Activated naive CD8-positive, alpha-beta T cell treated with anti-CD3 and anti-CD28 coated beads for 36 hours (primary cell): Measurements from ENCODE around the gene ZNF592. TPM values are rescaled to one million over a fixed set of nuclear protein-coding genes. Genes with fewer than 3 reads are reported as not detected.

ENCODE experiments used
- DNase-seq: peaks from one replicate; pipeline ENCODE4 v3.0.0; 2021
- H3K27ac Mint-ChIP-seq: one replicate; pipeline ENCODE4 v1.8.0; 2022; ENCODE audit warnings: mild to moderate bottlenecking, moderate library complexity, mixed read lengths
- H3K27me3 Mint-ChIP-seq: one replicate; pipeline ENCODE4 v1.8.0; 2022; ENCODE audit warnings: mild to moderate bottlenecking, mixed read lengths
- H3K36me3 Mint-ChIP-seq: one replicate; pipeline ENCODE4 v1.8.0; 2021; ENCODE audit warnings: mild to moderate bottlenecking, mixed read lengths
- H3K4me1 Mint-ChIP-seq: one replicate; pipeline ENCODE4 v1.8.0; 2021; ENCODE audit warnings: mixed read lengths
- H3K4me3 Mint-ChIP-seq: one replicate; pipeline ENCODE4 v1.8.0; 2022; ENCODE audit warnings: mild to moderate bottlenecking, moderate library complexity, mixed read lengths
- H3K9me3 Mint-ChIP-seq: one replicate; pipeline ENCODE4 v1.8.0; 2022; ENCODE audit warnings: mixed read lengths
- total RNA-seq, 2 experiments: library from RNA; stranded (reverse); gene quantifications; one replicate each; pipeline ENCODE4 v1.2.3, GENCODE V29; 2021

ZNF592 gene
- total RNA-seq, 2 experiments from 2014 or later, result 24.5 to 26.5 TPM

DNA sequence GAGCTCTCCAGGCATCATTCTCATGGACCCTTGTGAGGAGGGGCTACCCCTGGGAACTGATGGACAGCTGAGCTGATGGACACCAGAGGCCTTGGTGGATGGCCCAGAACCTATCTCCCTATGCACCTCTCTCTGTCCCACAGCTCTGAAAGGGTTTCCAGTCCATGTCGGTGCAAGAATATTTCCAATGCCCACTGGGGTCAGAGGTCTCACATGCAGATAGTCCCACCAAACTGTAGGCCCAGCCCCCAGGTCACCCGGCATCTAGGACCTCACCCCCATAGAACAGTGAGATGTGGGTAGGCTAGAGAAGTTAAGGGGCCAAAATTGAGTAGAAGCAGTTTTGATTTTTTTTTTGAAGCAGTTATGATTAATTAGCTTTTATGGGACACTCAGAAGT, 71.4 kb downstream of the ZNF592 start:
- no peaks in the 10 kb centered on the region for H3K36me3 Mint-ChIP-seq
- DNase-seq, result no peak
- peaks cover 7% of the 10 kb centered on the region for H3K4me1 Mint-ChIP-seq
- H3K27me3 Mint-ChIP-seq, result peaks cover 14% of the 10 kb centered on the region
- no peak overlapping the region for H3K4me3 Mint-ChIP-seq
- no peak overlapping the region for H3K27ac Mint-ChIP-seq
- no peaks in the 10 kb centered on the region for H3K9me3 Mint-ChIP-seq

DNA sequence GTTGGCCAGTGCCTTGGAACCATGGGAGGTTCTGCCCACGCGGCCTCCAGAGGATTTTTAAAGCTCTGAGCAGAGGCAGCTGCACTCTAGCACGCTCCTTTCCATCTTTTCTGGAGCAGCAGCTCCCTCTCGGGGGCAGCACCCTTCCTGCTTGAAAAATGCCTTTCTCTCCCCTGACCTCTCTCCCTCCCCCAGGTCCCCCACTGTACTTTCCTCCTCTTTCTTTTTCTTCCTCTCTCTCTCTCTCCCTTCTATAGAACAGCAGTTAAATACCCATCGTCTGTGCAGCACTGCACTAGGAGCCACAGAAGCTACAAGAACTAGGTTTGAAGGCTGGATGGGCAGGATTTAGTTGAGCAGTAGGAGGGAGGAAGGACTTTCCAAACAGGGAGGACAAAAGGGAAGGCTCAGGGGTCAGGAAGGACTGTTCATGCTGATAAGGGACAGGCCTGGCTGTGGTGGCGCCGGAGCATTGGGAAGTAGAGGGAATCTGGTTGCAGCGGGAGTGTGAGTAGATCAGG, 73.2 kb downstream of the ZNF592 start:
- Mint-ChIP-seq H3K4me1 (peaks cover 5% of the 10 kb centered on the region), H3K9me3 (no peaks in the 10 kb centered on the region), H3K27ac (no peak overlapping the region), H3K36me3 (no peaks in the 10 kb centered on the region), H3K27me3 (peaks cover 6% of the 10 kb centered on the region), H3K4me3 (no peak overlapping the region)
- no peak for DNase-seq

DNA sequence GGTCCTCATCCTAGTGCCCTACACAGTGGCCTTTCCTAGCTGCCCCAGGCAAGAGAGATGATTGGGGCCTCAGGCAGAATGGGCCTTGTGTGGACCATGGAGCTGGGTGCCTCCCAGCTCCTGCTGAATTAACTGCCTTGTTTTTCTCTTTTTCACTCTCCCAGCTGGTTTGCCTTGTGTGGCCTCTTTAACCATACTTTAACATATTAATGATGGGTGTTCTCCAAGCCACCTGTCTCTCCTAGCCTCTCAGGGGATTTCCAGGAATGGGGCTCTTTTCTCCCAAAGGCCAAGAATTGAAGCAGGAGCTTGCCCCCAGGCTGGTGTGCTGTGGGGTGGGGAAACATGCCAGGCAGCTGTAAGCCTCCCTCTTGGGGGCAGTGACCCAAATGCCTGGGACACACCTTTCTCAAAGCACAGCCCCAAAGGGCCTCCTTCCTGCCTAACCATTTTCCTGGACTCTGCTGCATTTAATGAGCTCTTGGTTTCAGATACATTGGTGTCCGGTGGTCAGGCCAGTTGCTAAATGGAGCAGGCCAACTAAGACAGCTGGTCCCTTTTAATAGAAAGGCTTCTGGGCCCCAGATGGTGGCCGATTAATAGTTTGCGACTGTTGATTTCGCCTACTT, 74.4 kb downstream of the ZNF592 start:
- Mint-ChIP-seq H3K9me3 (no peaks in the 10 kb centered on the region), H3K4me3 (no peak overlapping the region), H3K27me3 (peaks cover 4% of the 10 kb centered on the region), H3K27ac (no peak overlapping the region), H3K36me3 (no peaks in the 10 kb centered on the region), H3K4me1 (peaks cover 5% of the 10 kb centered on the region)
- no peak for DNase-seq

DNA sequence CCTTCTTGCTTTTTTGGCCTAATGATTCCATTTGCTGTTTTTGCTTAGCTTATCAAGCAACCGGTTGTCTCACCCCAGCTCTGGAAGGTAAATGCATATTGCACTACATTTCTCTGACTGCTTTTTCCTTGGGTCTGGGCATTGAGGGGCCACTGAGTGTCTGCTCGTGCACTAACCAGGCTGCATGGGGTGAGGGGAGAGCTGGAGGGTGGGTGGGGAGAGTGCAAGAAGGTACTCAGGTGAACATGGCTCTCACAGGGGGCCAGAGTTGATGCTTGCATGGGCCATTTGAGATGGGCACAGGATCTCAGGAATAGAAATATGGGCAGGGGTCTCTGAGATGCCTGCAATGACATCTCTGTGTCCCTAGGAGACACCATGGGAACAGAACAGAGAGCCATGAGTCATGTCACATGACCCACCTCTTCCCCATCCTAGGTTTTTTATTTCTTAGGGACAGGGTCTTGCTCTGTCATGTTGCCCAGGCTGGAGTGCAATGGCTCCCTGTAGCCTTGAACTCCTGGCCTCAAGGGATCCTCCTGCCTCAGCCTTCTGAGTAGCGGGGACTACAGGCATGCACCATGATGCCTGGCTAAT, 75.0 kb downstream of the ZNF592 start:
- Mint-ChIP-seq H3K4me3 (no peak overlapping the region), H3K9me3 (no peaks in the 10 kb centered on the region), H3K36me3 (no peaks in the 10 kb centered on the region), H3K4me1 (no peaks in the 10 kb centered on the region), H3K27me3 (no peaks in the 10 kb centered on the region), H3K27ac (no peak overlapping the region)
- no peak for DNase-seq

DNA sequence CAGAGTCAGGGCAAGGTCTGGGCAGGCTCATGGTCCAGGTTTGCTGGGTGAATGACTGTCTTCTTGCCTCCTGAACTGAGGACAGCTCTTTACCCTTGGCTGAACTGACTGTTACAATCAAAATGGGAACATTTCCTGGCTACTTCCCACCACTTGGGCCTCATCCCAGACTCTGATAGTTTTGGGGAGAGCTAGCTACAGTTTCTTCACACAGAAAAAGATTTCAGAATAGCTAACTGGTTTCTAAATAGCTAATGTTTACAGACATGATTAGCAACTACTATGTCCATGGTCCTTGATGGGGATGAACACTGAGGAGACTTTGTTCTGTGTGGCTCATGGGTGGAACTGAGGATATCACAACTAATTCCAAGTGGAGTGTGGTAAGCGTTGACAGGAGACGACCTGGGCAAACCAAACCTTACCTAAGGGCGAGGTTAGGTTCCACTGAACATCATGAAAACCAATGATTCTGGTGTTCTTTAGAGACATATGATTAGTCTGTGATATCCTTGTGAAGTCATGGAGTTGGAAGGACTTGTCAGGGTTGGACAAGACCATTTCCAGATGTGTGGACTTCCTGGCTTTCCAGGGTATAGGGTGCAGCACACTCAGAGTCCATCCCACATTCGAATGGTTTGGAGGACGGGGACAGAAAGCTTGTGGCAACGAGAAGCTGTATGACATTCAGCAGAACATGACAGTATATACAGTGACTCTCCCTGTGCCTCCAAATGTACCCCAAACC, 76.0 kb downstream of the ZNF592 start:
- H3K36me3 Mint-ChIP-seq, result no peaks in the 10 kb centered on the region
- no peak overlapping the region for H3K27ac Mint-ChIP-seq
- no peak overlapping the region for H3K4me3 Mint-ChIP-seq
- no peaks in the 10 kb centered on the region for H3K27me3 Mint-ChIP-seq
- no peaks in the 10 kb centered on the region for H3K9me3 Mint-ChIP-seq
- no peaks in the 10 kb centered on the region for H3K4me1 Mint-ChIP-seq
- DNase-seq, result no peak

DNA sequence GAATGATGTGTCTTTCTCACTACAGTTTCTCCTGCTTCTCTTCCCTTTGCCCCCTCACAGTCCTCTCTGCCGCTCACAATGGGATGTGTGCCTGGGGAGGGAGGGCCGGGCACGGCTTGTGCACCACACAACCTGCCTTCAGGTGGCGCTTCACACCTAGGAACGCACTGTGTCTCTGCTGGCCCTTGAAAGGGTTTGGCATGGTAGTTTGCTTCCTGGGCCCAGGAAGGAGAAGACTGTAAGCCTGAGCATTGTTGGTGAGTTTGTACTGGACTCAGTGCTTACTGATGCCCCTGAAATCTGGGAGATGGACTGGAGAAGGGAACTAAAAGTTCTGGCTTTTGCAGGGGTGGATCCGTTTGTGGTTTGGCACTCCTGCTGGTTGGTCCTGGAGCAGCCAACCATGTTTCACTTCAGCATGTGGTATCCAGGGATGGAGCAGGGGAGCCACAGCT, 78.0 kb downstream of the ZNF592 start:
- no peak for DNase-seq
- H3K36me3 Mint-ChIP-seq, result no peaks in the 10 kb centered on the region
- H3K9me3 Mint-ChIP-seq, result no peaks in the 10 kb centered on the region
- no peaks in the 10 kb centered on the region for H3K4me1 Mint-ChIP-seq
- no peak overlapping the region for H3K27ac Mint-ChIP-seq
- H3K27me3 Mint-ChIP-seq, result no peaks in the 10 kb centered on the region
- H3K4me3 Mint-ChIP-seq, result no peak overlapping the region

DNA sequence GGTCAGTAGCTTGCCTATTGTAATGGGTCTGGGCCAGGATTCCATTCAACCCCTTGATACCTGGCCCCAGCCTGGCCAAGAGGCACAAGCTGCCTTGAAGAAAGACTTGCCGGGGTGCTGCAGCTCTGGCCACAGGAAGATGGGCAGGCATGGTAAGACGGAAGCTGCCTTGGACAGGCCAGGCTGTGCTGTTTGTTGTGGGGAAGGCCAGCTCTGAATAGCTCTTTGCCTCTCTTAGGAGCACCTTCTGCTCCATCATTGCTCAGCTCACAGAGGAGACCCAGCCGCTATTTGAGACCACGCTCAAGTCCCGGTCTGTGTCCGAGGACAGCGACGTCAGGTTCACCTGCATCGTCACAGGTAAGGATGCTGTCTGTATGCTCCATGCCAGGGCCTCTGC, 78.9 kb downstream of the ZNF592 start:
- Mint-ChIP-seq H3K4me1 (no peaks in the 10 kb centered on the region), H3K27me3 (no peaks in the 10 kb centered on the region), H3K4me3 (no peak overlapping the region), H3K9me3 (no peaks in the 10 kb centered on the region), H3K36me3 (no peaks in the 10 kb centered on the region), H3K27ac (no peak overlapping the region)
- no peak for DNase-seq

DNA sequence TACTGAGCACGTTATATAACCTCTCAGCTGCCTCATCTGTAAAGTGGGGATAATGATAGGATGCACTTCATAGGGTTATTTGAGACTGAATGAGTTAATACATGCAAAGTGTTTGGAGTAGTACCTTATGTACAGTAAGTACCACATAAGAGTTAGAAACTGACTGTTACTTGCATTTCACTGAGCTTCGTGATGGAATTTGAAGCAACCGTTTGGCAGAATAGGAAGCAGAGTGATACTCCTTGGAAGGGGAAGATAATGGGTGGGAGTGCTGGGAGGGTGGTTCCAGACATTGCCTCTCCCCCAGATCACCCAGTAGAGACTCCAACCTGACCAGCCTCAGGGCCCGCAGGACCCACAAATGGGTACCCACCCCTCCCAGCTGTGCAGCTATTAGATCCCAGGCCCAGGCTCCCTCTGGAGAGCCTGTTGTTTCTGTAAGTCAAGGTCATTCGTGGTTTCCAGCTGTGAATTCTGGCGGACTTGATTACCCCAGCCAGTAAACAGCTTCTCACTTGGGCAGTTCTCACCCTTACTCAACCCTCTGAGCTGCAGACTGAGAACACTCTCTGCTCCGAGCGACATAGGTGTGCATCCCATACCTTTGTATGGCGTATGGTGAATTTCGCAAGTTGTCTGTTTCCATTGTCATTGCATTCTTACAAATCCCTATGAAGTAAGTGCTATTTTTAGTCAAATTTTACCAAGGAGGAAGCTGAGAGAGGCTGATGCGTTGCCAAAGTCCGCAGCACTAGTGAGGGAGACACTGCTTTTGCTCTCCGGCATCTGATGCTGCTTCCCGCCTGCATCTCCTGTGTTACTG, 79.9 kb downstream of the ZNF592 start:
- H3K27ac Mint-ChIP-seq, result no peak overlapping the region
- H3K27me3 Mint-ChIP-seq, result no peaks in the 10 kb centered on the region
- no peaks in the 10 kb centered on the region for H3K9me3 Mint-ChIP-seq

DNA sequence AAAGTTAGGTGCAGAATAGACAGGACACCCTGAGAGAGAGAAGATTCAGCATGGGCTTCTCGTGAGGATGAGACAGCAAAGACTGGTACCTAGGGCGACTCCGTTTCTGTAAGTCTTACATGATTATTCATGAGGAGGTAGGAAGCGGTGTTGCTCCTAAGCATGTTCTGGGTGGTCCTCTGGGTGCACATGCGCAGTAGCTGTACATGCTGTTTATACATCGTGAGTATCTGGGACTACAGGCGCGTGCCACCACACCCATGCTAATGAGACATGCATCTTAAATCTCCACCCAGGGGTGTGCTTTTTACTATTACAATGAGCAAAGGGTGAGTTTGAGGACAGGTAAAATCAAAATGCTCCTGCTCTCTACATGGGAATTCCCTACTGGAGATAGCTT, 81.0 kb downstream of the ZNF592 start:
- H3K4me1 Mint-ChIP-seq, result no peaks in the 10 kb centered on the region
- no peaks in the 10 kb centered on the region for H3K27me3 Mint-ChIP-seq
- no peaks in the 10 kb centered on the region for H3K36me3 Mint-ChIP-seq
- DNase-seq, result no peak
- no peaks in the 10 kb centered on the region for H3K9me3 Mint-ChIP-seq
- H3K27ac Mint-ChIP-seq, result no peak overlapping the region
- no peak overlapping the region for H3K4me3 Mint-ChIP-seq

More for the DNA sequence above, 79.9 kb downstream of the ZNF592 start:
- H3K36me3 Mint-ChIP-seq, result no peaks in the 10 kb centered on the region
- no peaks in the 10 kb centered on the region for H3K4me1 Mint-ChIP-seq
- no peak overlapping the region for H3K4me3 Mint-ChIP-seq
- no peak for DNase-seq

DNA sequence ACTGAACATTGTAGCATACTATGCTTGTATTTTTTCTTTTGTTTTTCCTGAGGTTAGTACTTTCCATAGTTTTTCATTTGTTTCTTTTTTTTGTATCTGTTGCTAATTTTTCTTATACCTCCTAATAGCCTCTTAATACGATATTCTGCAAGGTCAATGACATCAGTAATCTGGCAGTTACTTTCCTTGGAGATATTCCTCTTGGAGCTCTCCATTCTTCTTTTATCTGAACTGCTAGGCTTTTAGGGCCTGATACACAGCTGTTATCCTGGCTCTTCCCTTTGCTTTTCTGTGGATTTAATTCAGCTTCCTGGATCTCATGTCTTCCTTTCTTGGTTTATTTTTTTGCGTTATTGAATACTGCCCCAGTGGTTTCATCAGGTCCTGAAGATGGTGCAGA, 81.6 kb downstream of the ZNF592 start:
- Mint-ChIP-seq H3K27ac (no peak overlapping the region), H3K27me3 (no peaks in the 10 kb centered on the region), H3K4me1 (no peaks in the 10 kb centered on the region), H3K4me3 (no peak overlapping the region), H3K9me3 (no peaks in the 10 kb centered on the region), H3K36me3 (no peaks in the 10 kb centered on the region)
- DNase-seq, result no peak

DNA sequence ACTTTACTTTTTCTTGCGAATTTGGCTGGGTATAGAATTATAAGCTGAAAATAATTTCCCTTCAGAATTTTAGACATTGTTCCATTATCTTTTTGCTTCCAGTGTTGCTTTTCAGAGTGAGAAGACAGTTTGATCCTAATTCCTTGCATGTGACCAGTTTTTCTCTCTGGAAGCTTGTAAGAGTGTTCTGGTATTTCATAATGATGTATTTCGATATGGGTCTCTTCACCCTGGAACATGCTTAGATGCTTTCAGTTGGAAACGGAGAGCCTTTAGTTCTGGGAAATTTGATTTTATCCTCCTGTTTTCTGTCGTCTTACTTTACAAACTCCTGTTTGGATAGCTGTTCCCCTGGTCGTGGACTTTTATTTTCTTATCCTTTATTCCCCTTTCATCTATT, 82.6 kb downstream of the ZNF592 start:
- H3K4me1 Mint-ChIP-seq, result no peaks in the 10 kb centered on the region
- no peak for DNase-seq
- no peaks in the 10 kb centered on the region for H3K36me3 Mint-ChIP-seq
- no peak overlapping the region for H3K4me3 Mint-ChIP-seq
- H3K27ac Mint-ChIP-seq, result no peak overlapping the region
- no peaks in the 10 kb centered on the region for H3K9me3 Mint-ChIP-seq
- H3K27me3 Mint-ChIP-seq, result no peaks in the 10 kb centered on the region

DNA sequence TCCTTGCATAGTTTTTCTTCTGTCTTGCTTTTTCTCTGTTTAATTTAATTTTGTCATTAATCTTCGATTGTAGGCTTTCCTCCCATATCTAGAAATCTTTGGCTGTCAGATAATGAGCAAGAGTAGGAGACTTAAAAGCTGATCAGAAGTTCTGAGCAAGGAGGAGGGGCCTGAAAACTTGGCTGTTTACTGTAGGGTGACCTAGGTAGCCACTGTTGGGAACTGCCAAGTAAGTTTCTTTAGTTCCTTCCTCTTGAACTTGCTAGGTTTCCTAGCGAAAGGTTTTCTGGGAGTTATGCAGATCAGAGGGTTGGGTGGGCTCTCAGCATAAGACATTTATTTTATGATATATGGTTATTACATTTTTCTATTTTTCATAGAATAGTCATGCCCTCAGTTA, 83.2 kb downstream of the ZNF592 start:
- H3K4me3 Mint-ChIP-seq, result no peak overlapping the region
- H3K36me3 Mint-ChIP-seq, result no peaks in the 10 kb centered on the region
- no peaks in the 10 kb centered on the region for H3K27me3 Mint-ChIP-seq
- H3K4me1 Mint-ChIP-seq, result no peaks in the 10 kb centered on the region
- no peak overlapping the region for H3K27ac Mint-ChIP-seq
- DNase-seq, result no peak
- no peaks in the 10 kb centered on the region for H3K9me3 Mint-ChIP-seq

DNA sequence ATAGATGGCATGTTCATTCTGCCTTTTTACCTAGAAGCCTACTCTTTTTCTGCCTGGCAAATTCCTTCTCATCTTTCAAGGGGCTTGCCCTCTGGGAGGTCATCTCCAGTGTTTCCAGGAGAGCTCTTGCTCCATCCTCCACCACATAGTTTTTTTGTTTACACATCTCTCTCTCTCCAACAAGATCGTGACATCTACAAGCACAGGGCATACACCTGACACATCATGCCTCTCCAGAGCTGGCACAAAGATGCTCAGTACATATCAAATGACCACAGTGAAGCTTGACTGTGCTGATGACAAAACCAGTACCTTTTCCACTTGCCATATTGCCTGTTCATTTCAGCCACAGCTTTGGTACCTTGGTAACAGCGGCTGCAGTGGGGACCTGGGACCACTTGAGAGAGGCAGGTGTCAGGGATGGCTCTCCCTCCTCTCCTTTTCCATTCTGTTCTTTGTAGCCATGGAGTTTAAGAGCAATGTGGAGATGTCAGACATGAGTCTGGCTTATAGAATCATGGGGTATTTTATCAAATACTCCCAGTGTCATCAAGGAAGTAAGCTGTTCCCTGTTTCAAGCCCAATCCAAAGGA, 84.2 kb downstream of the ZNF592 start:
- no peak overlapping the region for H3K4me3 Mint-ChIP-seq
- no peaks in the 10 kb centered on the region for H3K4me1 Mint-ChIP-seq
- DNase-seq, result no peak
- H3K27me3 Mint-ChIP-seq, result no peaks in the 10 kb centered on the region
- H3K36me3 Mint-ChIP-seq, result no peaks in the 10 kb centered on the region
- H3K9me3 Mint-ChIP-seq, result no peaks in the 10 kb centered on the region
- H3K27ac Mint-ChIP-seq, result no peak overlapping the region

DNA sequence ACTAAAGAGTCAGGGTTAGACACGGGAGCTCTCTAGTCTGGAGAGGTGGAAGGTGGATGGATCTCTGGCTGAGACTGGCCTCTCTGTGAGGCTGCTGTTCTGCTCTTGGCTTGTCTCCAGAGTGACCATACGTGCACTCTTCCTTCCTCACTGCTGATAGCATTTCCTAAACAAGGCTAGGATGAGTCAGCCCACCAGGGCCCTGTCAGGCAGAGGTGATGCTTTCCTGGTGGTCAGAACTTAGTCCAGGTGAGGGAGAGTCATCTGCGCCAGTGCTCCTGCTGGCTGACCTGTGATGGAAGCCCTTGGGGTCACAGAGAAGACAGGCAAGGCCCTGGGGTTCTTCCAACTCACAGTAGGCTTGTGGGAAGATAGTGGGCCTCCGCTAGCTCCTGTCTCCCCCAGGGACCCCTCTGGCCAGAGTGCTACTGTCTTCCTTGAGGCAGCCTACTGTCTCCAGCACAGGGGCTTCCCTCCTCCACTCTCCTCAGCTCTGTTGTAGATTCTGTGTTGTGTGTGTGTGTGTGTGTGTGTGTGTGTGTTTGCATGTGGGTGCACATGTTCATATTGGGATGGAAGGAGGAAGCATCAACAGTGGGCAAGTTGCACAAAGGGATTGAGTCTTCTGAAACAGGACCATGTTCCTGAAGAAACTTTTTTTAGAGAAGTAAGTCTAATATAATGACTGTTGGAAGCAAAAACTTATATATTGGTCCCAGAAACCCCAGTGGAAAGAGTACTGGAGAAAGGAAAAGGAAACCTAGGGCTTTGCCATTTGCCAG, 85.2 kb downstream of the ZNF592 start:
- H3K9me3 Mint-ChIP-seq, result no peaks in the 10 kb centered on the region
- no peaks in the 10 kb centered on the region for H3K36me3 Mint-ChIP-seq
- no peaks in the 10 kb centered on the region for H3K27me3 Mint-ChIP-seq
- H3K27ac Mint-ChIP-seq, result no peak overlapping the region
- H3K4me3 Mint-ChIP-seq, result no peak overlapping the region
- DNase-seq, result no peak
- no peaks in the 10 kb centered on the region for H3K4me1 Mint-ChIP-seq
